ENCODE data around the gene WDR35.
"Not testable (repeated sequence)": the region's sequence is repeated elsewhere in the genome, so short reads cannot be mapped to it uniquely, and the experiment has no call there.

The WDR35 gene

DNA sequence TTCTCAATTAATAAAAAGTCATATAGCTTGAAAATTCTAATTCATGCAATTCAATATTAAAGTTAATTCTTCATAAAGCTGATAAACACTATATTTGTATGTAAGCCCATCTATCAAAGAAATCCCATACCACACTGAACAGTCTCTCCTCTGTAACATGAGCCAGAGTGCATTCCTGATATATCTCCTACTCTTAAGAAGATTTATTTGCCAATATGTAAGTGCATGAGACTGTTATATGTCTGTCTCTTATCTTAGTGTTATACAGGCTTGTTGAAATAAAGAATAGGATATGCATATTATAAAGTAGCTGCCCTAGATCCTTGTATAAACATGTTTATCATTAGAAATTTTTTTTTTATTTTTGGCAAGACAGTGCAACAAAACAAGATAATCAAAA, 47.7 kb downstream of the WDR35 start:
- DNase-seq (ENCODE audit: low spot score) (no peak), FAIRE-seq (no peak)

DNA sequence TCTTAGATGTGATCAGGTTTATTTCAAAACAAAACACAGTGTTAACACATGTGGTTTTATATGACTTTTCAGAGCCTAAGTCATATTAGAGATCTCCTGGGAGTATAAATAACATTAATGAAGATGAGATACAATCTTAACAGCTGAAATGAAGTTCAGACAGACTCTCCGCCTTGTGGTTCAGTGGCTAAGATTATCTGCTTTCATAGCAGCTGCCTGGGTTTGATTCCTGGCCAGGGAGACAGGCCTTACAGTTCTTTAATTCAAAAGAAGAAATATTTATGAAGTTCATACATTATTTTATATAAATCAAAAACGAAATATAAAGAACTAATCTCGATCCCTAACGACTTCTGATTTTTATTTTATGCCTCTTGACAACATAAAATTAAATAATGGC, 52.9 kb downstream of the WDR35 start:
- no peak for FAIRE-seq

DNA sequence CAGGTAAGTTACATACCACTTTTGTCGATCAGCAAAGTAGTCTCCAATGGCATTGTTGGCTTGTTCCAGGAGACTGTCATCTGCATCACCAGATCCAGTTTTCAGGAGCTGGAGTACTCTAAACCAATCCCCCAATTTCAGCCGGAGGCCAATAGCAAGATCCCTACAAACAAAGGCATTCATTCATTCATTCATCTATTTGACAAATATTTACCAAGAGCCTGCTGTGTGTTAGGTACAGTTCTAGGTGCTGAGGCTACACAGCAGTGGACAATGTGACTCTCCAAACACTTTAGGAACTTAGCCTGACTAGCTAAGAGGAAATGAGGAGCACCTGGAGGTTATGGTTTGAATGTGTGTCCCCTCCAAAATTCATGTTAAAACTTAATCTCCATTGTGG, 53.7 kb downstream of the WDR35 start:
- DNase-seq (ENCODE audit: low spot score) (no peak), FAIRE-seq (no peak)

More for the DNA sequence above, 52.9 kb downstream of the WDR35 start:
- no peak for DNase-seq (ENCODE audit: low spot score)

DNA sequence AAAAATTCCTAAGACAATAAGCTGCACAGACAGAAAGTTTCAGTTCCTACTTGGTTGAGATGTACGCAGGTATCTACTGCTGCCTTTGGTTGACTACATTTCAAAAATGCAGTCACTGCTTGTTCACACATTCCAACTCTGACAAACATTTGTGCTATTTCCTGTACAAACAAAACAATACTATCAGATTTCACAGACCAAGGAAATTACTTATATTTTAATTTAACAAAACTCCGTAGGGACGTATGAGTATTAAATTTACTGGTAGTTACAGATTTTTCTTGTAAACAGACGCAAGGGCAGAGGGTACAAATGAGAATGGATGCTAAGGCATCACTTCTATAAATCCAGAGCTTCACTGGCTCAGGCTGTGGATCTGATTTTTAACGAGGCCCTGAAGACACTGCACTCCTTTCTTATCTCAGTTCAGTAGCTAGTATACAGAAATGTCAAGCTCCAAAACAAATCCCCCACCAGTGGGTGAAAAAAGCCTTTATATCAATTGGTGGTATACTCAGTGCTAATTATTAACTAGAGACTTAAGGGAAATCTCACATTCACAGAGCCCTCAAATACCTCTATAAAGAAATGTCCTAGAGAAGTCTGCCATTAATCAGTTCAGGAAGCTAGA, 56.4 kb downstream of the WDR35 start:
- peak; percentile 23 for DNase-seq (ENCODE audit: low spot score)

DNA sequence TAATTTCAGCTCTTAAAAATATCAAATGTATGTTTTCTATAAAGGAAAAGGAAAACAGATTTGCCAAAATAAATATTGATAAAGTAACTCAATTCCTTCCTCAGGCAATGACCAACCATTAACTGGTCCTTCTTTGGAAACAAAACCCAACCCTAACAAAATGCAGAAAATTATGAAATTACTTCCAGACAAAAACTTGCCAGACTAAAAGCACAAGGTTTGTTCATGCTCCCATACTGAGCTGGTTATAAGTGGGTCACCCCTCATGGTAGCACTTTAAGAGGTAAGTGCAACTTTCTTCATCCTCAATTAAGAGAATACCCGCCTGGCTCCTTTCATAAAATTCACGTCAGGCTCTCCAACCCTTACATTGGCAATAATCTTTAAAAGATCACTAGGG, 57.0 kb downstream of the WDR35 start:
- DNase-seq (ENCODE audit: low spot score), result no peak
- no peak for FAIRE-seq

More for the DNA sequence above, 56.4 kb downstream of the WDR35 start:
- FAIRE-seq, result no peak

DNA sequence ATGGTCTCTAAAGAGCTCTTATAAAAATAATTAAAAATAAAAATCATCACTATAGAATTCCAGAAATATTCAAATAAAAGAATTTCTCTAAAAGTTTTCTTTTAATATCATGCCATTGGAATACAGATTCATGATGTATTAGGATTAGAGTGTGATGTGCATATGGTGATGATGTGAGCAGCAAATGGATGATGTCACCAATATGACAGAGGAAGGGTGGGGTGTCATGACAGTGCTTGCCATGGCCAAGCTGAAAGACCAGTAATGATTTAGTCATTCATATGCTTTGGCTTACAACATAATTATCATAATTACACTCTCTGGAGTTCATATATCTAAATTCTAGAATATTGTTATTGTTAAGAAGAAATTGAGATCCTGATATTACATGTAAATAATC, 60.7 kb downstream of the WDR35 start:
- FAIRE-seq, result no peak
- no peak for DNase-seq (ENCODE audit: low spot score)

DNA sequence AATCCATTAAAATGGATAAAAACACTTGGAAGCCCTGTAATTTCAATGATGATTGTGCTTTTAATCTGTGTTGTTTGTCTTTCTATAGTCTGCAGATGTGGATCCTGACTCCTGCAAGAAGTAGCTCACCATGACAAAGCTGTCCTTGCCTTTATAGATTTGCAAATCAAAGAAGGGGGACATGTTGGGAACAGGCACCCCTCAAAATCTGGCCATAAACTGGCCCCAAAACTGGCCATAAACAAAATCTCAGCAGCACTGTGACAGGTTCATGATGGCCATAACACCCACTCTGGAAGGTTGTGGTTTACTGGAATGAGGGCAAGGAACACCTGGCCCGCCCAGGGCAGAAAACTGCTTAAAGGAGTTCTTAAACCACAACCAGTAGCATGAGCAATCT, 62.1 kb downstream of the WDR35 start:
- DNase-seq (ENCODE audit: low spot score); FAIRE-seq: not testable (repeated sequence)

DNA sequence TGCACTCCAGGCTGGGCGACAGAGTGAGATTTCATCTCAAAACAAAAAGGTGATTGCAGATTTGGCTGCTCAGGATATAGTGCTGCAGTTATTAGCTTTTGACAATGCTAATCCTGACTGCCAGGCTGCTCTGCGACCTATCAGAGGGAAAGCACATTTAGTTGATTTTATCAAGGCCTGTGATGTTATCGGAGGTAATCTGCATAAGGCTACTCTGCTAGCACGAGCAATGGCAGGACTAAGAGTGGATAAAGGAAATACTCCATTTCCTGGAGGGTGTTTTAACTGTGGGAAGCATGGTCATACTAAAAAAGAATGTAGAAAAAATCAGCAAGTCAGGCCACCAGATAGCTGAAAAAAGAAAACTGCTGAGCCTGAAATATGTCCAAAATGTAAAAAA, 65.4 kb downstream of the WDR35 start:
- DNase-seq (ENCODE audit: low spot score); FAIRE-seq: not testable (repeated sequence)

DNA sequence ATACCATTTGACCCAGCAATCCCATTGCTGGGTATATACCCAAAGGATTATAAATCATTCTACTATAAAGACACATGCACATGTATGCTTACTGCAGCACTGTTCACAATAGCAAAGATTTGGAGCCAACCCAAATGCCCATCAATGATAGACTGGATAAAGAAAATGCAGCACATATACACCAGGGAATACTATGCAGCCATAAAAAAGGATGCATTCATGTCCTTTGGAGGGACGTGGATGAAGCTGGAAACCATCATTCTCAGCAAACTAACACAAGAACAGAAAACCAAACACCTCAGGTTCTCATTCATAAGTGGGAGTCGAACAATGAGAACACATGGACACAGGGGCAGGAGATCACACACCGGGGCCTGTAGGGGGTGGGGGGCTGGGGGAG, 67.7 kb downstream of the WDR35 start:
- DNase-seq (ENCODE audit: low spot score); FAIRE-seq: not testable (repeated sequence)

DNA sequence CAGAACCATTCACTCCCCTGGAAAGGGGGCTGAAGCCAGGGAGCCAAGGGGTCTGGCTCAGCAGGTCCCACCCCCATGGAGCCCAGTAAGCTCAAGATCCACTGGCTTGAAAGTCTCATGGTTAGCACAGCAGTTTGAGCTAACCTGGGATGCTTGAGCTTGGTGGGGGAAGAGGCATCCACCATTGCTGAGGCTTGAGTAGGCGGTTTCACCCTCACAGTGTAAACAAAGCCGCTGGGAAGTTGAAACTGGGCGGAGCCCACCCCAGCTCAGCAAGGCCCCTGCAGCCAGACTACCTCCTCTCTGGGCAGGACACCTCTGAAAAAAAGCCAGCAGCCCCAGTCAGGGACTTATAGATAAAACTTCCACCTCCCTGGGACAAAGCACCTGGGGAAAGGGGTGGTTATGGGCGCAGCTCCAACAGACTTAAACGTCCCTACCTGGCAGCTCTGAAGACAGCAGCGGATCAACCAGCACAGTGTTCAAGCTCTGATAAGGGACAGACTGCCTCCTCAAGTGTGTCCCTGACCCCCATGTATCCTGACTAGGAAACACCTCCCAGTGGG, 73.4 kb downstream of the WDR35 start:
- FAIRE-seq (no peak), DNase-seq (ENCODE audit: low spot score) (no peak)

DNA sequence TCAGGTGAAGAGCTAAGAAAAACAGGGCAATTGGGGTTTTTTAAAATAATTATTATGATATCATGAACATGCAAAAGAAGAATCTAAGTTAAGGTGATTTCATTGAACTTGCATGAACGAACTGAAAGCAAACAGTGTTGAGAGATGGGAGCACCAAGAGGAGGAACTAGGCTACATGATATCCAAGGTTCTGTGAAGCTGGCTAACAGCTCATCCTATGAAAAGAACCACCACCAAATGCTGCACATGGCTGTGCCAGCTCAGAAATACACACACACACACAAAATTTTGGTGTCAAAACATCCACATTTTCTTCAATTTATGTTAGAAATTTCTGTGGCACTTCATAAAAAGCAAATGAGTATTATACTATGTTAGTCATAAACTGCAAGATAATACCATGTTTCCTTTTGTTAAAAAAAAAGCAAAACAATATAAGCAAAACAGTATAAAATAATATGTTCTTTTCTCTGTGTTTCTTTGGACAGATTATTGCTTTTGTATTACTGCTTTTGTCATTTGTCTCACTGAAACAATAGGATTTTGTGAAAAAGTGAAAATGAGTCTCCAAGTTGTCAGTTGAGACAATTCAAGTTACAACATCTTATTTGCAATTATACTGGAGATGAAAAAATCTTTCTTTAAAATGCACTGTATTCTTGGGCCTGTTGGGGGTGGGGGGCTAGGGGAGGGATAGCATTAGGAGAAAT, 75.5 kb downstream of the WDR35 start:
- FAIRE-seq, result no peak
- no peak for DNase-seq (ENCODE audit: low spot score)

DNA sequence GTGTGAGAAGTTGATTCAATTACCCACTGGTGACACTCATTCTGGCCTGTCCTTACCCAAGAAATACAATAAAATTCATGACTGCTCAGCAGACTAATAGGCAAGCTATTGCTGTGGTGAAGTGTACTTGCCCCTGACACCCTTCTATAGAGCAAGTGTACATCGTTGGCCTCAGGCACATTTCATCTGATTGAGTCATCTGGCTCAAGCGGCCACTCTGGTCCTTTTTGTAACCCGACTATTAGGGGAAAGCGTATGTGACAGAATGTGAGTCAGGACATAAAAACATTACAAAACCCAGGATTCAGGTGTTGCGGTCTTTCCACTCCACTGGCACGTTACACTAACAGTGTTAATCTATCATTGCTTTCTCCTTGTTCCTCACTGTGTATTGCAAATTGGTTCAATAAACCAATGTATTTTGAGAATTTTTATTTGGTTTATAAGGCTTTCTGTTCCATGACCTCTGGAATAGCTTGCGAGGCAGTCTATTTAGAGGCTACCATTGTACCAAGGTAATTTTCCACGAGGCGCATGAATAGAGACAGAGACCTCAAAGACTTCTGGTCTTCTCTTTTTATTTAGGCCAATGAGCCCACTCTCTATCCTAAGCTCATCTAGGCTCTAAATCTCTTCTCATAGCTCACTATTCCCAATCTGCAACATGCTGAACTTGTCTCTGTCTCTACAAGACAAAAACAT, 77.9 kb downstream of the WDR35 start:
- peak; percentile 64 for DNase-seq (ENCODE audit: low spot score)
- FAIRE-seq, result peak; percentile 90

DNA sequence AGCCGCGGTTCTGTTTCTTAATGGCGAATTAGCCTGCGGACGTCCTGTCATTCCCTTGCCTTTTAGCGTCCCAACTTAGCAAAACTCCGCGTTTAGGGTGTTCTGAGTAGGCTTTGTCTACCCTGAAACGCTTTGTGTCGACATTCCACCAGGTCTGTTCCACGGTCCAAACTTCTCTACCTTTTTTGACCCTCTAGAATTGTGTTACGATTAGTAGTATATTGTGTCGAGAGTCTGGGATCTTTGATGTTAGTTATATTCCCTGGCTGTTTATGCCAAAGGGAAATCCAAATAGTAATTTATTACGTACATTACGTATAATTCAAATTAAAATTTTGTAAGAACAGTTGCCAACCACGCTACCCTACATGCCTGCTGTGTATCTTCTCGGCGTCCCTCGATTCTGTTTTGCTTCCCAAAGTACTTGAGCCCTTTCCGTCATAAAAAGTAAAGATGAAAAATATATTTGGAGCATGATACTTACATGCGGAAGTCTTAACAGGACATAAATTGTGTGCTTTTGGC, 87.6 kb downstream of the WDR35 start:
- no peak for DNase-seq (ENCODE audit: low spot score)
- no peak for FAIRE-seq

DNA sequence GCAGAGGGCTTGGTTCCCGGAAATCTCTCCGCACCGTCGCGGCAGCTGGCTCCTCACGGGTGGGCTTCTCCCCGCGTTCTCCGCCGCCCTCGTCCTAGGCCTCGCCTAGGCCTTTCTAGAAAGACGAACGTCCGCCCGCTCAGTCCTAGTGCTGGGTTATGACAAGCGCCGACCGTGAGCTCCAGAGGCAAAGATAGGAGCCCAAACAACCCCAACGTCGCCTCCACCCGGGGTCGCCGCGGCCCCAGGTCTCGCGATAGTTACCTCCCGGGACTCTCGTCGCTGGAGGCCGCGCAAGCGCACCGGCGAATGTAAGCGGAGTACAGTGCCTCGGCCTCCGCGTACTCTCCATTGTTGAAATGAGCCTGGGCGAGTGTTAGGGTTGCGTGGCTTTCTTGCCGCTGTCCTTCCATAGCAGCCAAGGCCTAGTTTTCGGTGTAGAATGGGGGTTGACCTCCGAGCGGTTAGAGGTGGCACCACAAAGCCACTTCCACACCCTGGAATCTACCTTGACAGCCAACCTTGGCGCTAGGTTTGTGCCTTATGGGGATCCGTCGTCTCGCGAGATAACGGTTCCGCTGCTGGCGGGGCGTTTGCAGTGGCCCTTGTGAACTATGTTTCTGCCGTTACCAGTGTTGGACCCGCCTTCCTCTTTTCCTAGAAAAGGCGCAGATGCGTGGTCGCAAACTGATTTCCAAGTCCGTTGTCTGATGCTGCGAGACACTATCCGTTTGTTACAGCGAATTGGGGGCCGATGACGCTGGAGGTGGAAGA, 88.3 kb downstream of the WDR35 start, which contains the start of gene TTC32:
Gene TTC32 (minus strand): TSS at position 542 of the 774 bp plus-strand sequence. CDS start 129 bp downstream, at position 413.
- FAIRE-seq (peak; percentile 98), DNase-seq (ENCODE audit: low spot score) (peak; percentile 98)

DNA sequence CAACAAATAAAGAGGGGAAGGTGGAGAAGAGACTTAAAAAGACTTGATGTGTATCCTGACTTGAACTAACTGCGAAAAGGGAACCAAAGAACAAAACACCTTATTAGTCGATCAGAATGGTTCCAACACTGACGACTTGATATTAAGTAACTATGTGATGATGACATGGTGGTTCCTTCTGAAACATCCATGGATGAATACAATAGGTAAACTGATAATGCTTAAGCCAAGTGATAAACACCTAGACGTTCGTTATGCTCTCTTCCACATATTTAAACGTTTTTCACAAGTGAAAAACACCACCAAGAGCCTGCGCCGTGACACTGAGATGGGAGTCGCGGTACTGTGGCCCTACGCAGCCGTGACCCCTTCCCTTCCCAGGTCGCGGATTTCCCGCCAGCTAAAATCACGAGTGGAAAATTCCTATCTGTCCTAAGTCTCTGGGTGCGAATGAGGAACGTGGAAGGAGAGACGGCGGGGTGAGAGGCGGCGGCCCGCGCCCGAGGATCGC, 88.9 kb downstream of the WDR35 start:
- DNase-seq (ENCODE audit: low spot score) (no peak), FAIRE-seq (no peak)

DNA sequence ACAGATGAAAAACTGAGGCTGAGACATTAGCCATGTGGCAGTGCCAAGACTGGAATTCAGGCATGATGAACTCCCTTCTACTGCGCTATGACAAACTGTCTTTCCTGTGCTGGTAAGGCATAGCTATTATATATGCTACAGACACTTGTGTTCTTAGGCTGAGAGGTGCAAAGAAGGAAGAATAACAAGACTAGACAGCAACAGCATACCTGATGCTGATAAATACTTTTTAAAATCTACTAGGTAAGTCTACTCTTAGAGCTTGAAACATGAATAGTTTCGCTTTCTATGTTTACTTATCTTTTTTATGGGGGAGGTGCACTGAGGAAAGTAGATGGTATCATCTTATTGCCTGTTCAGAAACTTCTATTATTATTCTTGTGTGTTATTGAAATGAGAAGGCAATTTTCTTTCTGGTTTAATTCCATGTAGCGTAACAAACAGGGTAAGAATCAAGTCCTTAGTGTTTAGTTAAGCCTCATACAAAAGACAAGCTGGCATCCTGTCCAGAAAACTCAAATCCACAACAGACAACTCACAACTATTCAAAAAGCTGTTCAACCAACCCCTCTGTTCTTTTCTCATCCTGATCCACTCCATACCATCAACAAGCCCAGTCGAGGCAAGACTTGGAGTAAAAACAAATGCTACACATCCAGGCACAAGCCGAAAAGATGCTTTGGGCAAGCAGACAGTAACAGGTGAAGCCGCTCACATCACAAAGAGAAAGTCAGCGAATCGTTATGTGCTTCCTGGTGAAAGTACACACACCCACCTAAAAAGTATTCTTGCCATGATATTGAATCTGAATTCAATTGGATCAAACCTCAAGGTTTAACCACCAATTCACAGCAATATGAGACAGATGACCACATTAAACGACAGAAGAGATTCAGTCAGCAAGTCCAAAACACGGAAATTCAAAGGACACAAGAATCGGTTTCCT, 89.6 kb downstream of the WDR35 start:
- FAIRE-seq, result no peak
- no peak for DNase-seq (ENCODE audit: low spot score)

DNA sequence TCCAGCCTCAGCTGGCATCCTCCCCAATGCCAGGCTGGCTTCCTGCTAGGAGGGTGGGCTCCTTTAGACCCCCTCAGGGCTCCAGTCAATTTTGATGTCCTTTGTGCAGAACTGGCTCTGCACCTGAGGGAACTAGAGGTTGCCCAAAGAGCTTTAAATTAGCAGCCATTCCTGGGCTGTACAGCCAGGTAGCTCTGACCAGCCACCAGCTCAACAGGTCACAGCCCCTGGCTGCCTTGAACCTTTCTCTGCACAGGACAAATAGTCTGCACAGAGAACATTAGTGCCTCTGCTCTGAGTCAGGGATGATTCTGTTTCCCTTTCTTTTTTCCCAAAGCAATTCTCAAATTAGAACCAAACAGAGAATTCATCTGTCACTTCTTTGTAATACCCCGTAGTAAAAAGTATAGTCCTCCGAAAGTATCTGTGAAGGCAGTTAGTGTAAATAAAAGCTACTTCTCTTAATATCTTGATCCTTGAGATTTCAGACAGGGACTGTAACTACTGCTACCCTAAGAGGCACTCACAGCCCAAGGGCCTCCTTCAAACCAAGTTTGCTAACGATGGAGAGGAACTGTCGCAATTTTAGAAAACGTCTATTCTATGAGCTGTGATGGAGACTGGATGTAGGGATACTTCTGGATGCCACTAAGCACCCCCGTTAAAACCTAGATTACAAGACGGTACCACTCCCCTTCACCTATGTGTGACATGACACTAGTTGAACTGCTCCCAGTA, 91.1 kb downstream of the WDR35 start:
- DNase-seq (ENCODE audit: low spot score), result no peak
- FAIRE-seq, result no peak

DNA sequence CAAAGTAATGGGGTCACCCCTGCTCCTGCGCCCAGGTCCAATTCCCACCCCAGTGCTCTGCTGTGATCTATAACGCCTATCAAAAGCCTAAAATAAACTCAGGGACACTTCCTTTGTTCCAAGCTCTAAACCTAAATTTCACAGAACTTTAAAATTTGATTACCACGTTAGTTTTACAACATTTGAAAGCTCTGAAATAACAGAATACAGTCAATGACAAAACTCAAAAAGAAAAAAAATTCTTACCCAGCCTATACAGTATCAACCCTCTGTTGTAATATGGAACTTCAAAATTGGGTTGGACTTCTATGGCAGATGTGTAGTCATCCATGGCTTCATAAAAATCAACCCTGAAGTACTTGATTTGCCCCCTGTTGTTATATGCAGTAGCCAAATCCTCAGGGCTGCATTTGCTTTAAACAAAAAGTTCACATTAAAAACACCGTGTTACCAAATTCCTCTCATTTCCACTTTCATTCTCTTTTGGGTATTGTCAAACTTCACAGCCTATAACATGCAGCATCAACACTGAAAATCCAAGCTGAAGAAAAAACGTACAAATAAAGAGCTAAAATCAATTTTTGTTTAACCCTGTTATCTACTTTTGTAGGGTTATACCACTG, 92.2 kb downstream of the WDR35 start:
- DNase-seq (ENCODE audit: low spot score) (no peak), FAIRE-seq (no peak)
